NCI-H446 treated with DMSO at 0.1 percent for 48 hours (cell line): ENCODE measurements around the gene NFATC4.

Experiments
- DNase-seq: peaks from one replicate; lab custom pipeline; 2025; lab: John Stamatoyannopoulos, UW

The NFATC4 gene

DNA sequence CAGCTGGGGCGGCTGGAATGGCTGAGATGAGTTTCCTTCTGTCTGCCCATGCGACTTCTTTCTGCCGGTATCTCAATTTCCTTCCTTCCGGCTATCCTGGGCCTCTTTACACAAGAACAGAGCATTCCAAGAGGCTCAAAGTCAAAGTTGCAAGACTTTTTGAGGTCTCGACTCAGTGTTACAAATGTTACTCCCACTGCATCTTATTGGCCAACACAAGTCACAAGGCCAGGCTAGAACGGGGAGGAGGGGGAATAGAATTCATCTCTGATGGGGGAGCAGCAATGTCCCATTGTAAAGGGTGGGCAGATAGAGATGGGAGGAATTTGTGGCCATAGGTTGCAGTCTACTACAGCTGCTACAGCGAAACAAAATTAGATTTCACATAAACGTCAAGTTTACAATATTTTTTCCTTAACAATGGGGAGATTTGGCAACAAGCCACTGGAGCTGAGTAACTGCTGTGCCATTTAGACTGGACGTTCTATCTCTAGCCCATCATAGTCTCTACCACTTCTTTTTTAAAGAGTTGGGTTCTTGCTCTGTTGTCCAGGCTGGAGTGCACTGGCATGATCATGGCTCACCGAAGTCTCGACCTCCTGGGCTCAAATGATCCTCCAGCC is 21.4 kb downstream of the NFATC4 start:
- DNase-seq = no peak

GRCh38 chr14:24390701-24391468 is 22.9 kb downstream of the NFATC4 start:
- no peak for DNase-seq

GRCh38 chr14:24392325-24393091 is 24.5 kb downstream of the NFATC4 start:
- DNase-seq = no peak

- DNase-seq = no peak
Observed at GRCh38 chr14:24394275-24394674, 26.3 kb downstream of the NFATC4 start.

GRCh38 chr14:24395609-24396582 is 27.9 kb downstream of the NFATC4 start:
- no peak for DNase-seq

GRCh38 chr14:24397639-24398292 is 29.8 kb downstream of the NFATC4 start:
- DNase-seq = no peak

- DNase-seq = peak; percentile 53
Observed at GRCh38 chr14:24398293-24398652, 30.3 kb downstream of the NFATC4 start.

DNA sequence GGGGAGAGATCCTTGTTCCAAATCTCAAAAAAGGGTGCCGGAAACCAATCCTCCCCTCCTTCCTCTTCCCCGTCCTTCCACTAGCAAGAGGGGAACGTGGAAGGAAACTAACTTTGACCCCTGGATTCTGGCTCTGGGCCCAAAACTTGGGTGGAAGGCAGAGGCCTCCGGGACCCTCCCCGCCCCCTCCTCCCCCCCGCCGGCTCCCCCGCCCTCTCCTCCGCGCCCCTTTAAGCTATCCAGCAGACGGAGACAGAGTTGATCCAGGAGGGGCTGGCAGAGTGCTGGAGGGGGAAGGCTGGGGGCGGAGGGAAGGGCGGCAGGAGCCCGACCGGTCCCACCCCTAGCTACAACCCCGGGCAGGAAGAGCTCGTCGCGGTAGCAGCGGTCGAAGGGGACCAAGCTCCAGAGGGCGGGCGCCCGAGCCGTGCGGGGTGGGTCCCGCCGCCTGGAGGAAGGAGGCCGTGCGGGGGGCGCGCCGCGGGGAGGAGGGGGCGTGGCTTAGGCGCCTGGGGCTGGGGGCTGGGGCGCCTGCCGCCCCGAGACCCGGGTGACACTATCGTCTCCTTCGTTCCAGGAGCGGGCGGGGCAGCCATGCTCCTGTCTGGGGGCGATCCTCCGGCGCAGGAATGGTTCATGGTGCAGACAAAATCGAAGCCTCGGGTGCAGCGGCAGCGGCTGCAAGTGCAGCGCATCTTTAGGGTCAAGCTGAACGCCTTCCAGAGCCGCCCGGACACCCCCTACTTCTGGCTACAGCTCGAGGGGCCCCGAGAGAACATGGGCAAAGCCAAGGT is 30.9 kb downstream of the NFATC4 start, which contains the start of gene NYNRIN:
Gene NYNRIN, plus strand, starts transcription at position 351 of the 794 bp plus-strand sequence. Its CDS starts 244 bp downstream, at position 595.
- DNase-seq = no peak

GRCh38 chr14:24399447-24399822 is 31.5 kb downstream of the NFATC4 start:
- no peak for DNase-seq

GRCh38 chr14:24399999-24400718 is 32.2 kb downstream of the NFATC4 start:
- no peak for DNase-seq

DNA sequence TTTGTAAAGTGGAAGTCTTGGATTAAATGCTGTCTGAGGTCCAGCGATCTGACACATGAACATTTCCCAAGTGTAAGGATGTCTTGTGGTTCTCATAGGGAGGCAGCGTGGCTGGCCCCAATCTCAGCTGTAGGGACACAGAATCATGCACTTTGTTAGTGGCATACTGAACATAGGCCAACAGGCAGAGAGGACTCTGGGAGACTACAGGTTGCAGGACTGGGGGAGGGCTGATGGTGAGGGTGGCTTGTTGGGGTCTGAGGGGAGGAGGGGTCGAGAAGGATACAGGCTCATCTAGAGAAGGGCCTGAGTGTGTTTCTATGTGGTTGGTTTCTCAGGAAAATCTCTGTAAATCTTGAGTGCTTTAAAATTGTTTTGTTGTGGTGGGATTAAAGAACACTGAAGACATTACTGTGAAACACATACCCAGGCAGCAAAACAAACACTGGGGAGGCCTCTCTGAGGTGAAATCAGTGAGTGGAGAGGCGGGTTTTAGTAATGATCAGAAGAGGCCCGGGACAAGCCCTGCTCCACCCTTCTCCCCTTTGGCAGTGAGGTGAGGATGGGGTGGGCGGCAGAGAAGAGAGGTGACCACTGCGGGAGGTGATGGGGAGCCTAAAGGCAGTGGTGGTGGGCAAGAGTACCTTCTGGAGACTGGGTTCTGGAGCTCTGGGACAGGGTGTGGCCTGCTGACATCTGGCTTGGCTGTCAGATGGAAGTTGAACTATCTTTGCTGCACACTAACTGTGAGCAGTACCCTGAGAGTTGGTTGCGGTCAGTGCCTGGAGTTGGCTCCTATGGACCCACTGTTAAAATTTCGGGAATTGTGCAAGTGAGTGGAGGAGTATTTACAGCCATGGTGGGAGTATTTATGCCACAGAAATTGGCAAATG is 34.1 kb downstream of the NFATC4 start:
- no peak for DNase-seq

GRCh38 chr14:24403294-24403998 is 35.5 kb downstream of the NFATC4 start:
- DNase-seq = no peak

- DNase-seq = no peak
Observed at GRCh38 chr14:24404814-24405213, 36.8 kb downstream of the NFATC4 start.

DNA sequence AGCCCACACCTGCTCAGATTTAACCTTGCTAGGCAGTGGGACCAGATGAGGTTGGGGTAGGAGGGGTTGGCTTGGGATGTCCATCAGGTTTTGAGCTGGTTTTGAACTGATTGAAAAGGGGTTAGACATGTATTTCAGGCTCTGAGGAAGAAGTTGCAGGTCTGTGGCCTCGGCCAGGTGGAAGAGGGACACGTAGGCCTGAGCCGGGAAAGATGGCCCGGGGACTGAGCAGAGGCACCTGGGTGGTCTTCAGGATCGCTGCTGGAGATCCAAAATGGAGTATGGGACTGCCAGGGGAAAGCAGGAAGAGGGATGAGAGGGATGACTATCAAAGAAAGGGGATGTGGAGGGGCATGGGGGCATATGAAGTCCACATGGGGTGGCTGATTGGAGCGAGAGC is 38.4 kb downstream of the NFATC4 start:
- DNase-seq = no peak

DNA sequence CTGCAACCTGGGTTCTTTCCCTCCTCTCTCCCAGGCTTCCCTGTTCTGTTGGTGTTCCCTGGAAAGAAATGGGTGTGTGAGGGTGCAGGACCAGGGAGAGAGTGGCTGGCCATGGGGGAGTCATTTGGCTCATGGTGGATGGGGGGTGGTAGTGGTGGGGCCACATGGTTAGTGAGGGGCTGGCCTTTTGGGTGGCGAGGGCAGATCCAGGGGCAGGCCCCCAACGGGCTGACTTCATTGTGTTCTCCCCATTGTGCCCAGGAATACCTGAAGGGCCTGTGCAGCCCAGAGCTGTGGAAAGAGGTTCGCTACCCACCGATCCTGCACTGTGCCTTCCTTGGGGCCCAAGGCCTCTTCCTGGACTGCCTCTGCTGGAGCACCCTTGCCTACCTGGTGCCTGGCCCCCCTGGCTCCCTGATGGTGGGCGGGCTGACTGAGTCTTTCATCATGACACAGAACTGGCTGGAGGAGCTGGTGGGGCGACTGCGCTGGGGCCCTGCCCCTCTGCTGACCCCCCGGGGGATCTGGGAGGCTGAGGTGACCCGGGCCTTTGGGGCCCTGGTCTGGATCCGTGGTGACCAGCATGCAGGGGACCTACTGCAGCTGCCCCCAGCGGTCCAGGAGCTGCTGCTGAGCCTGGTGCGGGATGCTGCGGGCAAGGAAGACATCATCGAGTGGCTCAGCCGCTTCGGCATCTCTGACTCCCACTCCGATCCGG is 39.8 kb downstream of the NFATC4 start:
- DNase-seq = no peak

DNA sequence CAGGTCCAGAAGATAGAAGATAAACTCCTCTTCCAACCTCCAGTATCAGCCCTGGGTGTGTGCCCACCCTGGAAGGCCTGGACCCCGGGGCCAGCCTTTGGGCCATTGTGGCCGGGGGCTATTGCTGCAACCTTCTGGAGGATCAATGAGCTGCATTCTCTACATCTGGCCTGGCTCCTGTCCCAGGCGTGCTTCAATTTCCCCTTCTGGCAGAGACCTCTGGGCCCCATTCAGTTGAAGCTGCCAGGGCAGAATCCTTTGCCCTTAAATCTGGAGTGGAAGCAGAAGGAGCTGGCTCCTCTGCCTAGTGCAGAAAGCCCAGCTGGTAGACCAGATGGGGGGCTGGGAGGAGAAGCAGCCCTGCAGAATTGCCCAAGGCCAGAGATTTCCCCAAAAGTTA is 40.8 kb downstream of the NFATC4 start:
- peak; percentile 90 for DNase-seq

DNA sequence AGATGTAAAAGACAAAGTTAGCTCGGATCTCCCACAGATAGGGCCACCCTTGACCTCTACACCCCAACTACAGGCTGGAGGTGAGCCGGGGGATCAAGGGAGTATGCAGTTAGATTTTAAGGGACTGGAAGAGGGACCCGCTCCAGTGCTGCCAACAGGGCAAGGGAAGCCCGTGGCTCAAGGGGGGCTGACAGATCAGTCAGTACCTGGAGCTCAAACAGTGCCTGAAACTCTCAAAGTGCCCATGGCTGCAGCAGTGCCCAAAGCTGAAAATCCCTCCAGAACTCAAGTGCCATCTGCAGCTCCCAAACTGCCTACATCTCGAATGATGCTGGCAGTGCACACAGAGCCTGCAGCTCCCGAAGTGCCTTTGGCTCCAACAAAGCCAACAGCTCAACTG is 41.2 kb downstream of the NFATC4 start:
- peak; percentile 58 for DNase-seq
